GM18858 (cell line): ENCODE results near the gene ARID1B.

Experiments
- ATAC-seq: cut with Tn5 transposase; IDR thresholded peaks from one replicate; pipeline ENCODE4 v1.9.1; 2021; ENCODE audit not compliant: unreplicated experiment

Gene ARID1B

DNA sequence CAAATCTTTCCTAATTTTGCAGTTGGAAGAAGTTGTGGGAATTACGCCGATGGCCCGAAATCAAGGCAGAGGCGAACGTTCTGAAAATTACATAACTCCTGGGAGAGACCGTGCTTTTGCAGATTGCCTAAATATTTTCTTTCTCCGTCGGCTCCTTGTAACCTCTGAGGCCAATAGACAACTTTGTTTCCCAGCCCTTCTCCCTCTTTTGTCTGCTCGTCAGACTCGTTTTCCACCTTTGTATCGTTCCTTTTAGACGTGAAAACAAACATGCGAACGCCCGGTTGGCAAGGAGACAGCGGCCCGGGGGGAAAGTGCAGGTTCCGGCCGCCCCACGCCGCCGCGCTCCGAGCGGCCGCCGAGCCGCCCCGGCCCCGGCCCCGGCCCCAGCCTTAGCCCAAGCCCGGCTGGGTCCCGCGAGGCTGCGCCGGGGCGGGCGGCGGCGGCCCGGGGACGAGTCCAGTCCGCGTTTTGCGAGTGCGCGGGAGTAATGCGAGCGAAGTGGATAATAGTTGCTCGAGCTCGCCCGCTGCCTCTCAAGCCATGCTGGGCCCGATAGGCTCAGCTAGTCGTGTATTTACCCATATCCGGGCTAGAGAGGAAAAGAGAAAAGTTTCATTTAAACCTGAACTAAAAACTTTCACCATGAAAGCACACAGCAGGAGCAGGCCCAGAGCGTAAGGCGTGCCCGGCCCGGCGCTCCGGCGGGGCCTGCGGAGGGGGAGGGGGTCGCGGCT is at the start of gene ARID1B:
TSS of gene ARID1B (plus strand) at position 539 of the 737 bp plus-strand sequence. CDS start 303 bp downstream, outside the sequence.
- ATAC-seq: peak; percentile 30

DNA sequence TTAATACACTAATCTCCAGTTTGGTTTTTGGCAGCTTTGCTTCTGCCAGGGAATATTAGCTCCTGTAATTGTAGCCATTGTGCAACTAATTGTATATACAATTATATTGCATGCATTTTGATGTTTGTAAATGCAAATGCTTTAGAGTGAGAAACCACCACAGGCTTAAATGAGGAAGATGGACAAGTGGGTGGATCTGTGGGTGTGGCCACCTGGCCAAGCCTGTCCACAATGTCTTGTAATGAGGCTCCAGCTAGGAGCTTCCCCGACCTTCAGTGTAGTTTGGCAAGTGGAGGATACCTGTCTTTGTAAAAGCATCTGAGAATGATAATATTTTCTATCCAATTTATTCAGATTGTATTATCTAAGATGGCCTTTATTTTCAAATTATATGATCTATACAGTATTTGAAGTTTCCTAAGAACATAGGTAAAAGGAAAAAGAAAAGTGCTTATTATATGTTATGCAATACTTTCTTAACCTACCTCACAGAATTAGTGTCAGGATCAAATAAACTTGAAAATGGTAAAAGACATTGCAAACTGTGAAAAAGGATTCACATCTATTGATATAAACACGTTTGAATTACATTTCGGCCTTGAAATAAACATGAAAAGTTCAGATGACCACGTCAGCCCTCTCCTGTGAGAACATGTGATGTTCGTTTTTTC is 49.3 kb upstream of the ARID1B start:
- ATAC-seq: peak; percentile 59

DNA sequence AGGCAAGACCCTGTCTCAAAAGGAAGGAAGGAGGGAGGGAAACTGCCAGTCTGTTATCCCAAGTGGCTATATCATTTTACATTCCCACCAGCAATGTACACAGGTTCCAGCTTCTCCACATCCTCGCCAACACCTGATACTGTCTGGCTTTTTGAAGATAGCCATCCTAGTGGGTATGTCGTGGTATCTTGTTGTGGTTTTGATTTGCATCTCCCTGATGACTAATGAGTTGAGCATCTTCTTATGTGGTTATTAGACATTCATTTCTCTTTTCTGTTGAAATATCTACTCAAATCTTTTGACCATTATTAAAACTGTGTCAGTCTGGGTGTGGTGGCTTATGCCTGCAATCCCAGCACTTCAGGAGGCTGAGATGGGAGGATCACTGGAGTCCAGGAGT is 47.9 kb upstream of the ARID1B start:
- peak; percentile 47 for ATAC-seq

DNA sequence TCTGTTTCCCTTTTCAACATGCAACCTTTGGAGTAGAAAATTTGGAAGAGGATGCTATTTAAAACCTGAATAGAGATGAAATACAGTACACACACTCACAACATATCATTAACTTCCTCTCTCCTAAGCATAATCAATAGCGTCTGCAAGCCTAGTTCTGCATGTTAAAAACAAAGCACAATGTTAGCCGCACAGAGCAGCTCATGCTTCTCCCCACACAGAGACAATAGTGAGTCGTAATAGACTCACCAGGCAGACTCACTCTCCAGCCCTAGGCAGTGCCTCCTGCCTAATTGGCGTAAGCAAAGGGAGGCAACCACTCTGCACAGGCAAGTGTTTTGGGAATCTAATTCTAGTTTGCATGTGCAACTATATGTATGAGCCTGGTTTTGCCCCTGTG is 45.8 kb upstream of the ARID1B start:
- no peak for ATAC-seq

DNA sequence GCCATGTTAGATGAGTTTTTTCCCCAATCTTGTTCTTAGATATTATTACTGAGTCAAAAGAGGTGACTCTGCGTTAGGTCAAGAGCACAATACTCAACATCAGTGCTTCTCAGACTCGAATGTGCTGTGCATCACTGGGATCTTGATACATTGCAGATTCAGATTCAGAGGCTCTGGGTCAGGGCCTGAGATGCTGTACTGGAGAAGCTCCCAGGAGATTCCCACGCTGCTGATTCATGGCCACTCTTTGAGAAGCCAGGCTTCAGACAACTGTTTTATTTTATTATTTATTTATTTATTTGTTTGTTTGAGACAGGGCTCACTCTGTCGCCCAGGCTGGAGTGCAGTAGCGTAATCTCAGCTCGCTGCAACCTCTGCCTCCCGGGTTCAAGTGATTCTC is 41.4 kb upstream of the ARID1B start:
- no peak for ATAC-seq

DNA sequence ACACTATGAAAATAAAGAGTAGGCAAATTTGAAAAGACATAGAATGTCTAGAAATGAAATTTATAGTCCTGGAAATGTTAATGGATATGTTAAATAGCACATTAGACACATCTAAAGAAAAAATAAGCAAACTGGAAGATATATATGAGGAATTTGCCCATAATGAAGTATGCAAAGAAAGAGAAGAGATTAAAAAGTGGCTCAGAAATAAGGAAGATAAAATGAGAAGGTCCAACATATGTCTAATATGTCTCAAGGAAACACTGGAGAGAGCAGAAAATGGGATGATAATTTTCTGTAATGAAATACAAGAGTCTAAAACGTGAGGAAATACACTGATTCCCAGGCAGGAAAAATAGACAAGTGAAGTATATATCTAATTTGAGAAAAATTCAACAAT is 36.6 kb upstream of the ARID1B start:
- no peak for ATAC-seq

DNA sequence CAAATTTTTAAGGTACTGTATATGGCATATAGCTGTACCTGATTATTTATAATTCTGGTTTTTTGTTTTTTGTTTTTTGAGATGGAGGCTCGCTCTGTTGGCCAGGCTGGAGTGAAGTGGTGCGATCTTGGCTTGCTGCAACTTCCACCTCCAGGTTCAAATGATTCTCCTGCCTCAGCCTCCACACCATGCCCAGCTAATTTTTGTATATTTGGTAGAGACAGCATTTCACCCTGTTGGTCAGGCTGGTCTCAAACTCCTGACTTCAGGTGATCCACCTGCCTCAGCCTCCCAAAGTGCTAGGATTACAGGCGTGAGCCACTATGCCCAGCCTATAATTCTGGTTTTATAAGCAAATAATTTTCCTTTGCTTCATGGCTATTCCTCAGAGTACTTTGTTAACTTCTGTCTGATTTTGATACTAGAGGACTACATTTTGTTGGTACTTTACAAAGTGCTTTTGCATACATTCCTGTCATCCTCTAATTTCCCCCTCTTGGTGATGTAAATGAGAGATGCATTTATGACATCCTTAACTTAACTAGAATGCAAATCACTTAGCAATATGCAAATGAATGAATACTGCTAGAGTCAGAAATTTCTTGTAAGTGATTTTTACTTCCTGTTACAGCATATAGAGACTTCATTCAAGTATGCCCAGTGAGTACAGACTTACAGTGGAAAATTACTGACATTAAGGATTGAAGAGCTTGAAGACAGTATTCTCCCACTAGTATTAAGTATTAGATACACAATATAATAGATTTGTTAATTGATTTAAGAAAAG is 35.7 kb upstream of the ARID1B start:
- ATAC-seq: no peak

DNA sequence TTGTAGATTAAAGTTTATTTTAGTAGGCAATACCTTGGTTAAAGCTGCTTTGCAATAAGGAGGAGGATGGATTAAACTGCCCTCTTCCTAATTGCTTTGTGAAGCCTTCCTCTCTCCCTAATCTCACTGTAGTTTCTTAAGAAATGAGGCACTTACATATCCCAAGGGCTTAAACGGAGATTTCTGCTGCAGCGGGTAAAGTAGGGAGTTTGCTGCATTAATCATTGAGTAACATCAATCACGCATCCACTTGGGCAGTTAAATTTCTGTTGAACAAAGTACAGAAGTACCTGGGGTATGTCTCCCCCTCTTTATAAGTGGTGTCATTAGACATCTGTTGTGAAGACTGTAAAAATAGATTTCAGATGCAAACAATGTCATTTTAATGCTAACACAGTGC is 29.5 kb upstream of the ARID1B start:
- no peak for ATAC-seq

DNA sequence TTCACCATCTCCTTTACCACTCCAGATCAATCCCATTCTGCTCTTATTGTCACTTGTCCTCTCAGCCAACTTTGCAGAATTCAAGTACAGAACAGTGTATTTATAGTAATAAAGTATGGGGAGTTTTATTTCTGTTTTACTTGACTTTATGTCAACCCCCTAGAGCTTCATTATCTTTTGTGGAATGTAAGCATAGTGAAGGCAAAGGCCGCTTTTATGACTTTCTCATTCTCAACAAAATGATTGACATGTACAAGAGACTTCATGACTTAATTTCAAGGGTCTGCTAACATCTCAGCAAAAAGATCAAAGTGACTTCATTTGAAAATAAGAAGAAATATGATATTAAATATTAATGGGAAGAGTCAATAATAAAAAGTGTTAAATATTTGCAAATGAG is 28.7 kb upstream of the ARID1B start:
- no peak for ATAC-seq

DNA sequence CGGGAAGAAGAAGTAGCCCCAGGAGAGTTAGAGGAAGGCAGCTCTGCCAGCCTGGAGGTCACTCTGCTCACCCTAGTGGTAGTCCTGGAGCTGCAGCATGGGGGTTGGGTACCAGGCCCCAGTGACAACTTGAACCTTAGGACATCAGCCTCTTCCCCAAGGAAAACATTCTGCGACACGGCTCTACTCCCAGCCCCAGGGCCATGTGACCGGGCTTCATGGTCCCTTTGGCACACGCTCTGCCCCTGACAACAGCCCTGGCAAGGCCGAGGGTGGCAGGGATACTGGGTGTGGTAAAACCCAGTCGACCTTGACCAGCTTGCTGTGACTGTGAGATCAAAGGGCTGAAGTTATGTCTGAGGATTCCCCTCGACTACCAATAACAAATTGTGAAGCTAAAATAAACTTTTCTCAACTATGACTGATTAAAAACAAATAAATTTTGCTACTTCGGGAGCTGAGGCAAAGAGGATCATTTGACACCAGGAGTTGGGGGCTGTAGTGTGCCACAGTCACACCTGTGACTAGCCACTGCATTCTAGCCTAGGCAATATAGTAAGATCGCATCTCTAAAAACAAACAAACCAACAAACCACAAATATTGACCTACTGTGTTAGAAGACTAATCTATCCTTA is 24.4 kb upstream of the ARID1B start:
- ATAC-seq: peak; percentile 53

DNA sequence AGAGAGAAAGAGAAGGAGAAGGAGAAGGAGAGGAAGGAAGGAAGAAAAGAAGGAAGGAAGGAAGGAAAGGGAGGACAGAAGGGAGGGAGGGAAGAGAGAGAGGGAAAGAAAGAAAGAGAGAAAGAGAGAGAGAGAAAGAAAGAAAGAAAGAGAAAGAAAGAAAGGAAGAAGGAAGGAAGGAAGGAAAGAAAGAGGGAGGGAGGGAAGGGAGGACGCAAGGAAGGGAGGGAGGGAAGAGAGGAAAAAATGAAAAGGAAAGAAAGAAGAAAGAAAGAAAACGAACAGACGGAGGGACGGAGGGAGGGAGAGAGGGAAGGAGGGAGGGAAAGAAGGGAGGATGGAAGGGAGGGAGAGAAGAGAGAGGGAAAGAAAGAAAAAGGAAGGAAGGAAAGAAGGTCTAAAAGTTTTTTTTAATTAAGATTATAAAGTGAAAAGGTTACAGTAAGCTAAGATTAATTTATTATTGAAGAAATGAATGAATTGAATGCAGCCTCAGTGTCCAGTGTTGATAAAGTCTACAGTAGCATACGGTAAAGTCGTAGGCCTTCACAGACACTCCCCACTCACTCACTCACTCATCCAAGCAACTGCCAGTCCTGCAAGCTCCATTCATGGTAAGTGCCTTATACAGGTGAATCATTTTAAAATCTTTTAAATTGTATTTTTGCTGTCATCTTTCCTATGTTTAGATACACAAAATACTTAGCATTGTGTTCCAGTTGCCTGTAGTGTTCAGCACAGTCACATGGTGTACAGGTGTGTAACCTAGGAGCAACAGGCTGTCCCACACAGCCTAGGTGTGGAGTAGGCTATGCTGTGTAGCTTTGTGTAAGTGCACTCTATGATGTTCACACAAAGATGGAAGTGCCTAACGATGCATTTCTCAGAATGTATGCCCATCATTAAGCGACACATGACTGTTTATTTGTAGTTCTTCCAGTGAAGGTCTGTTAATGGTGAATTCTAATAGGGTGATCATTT is 20.3 kb upstream of the ARID1B start:
- no peak for ATAC-seq

DNA sequence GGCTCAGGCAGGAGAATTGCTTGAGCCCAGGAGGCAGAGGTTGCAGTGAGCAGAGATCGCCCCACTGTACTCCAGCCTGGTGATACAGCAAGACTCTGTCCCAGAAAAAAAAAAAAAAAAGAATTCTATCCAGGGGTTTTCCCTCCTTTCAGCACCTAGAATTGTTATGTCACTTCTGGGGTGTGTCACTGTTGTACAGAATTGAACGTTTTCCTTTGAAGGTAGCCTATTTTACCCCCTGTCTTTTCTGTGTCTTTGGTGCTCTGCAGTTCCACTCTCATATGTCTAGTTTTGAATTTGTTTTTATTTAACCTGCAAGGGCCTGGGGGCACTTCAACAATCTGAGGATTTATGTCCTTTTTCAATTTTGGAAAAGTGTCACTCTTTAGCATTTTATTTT is 19.3 kb upstream of the ARID1B start:
- no peak for ATAC-seq

DNA sequence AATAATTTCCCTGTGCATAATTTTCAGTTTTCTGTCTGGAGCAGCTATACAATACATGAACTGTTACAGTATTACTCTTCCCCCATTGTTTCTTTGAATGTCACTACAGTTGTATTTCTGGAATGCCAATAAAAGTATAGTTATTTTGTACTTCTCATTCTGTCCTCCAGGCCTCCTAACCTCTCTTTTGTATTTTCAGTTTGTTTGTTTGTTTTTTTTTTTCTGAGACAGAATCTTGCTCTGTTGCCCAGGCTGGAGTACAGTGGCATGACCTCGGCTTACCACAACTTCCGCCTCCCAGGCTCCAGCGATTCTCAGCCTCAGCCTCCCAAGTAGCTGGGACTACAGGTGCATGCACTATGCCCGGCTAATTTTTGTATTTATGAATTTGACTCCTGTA is 16.8 kb upstream of the ARID1B start:
- ATAC-seq: no peak

DNA sequence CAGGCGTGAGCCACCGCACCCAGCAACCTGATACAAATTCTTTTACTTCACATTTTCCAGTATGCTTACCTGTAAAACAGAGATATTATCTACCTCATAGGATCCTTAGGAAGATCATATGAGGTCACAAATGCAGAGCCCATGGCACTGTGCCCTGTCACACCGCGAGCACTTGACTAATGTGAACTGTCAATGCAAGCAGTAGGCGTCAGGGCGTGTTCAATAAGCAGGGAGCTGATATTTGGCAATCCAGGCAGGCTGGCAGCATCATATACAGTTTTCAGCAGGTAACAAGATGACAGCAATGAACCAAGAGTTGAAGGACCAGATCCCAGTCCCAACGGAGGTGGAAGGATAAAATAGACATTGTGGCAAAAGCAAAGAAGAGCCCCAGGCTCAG is 14.6 kb upstream of the ARID1B start:
- ATAC-seq: no peak

DNA sequence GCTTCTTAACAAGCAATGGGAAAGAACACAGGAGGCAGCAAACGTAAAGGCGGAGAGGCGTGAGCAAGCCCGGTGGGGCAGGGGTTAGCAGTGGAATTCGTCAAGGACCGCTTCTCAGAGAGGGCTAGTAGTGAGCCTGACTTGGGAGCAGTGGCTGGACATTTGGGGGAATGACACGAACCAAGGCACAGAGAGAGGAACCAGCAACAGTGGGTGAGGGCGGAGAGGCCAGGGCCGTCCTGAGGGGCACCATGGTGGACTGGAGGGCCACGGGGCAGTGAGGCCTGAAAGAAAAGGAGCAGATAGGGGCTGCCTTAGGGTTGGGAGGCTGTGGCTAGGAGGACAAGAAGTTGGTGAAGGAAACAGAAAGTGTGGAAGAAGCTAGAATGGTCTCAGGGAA is 12.1 kb upstream of the ARID1B start:
- ATAC-seq: no peak

DNA sequence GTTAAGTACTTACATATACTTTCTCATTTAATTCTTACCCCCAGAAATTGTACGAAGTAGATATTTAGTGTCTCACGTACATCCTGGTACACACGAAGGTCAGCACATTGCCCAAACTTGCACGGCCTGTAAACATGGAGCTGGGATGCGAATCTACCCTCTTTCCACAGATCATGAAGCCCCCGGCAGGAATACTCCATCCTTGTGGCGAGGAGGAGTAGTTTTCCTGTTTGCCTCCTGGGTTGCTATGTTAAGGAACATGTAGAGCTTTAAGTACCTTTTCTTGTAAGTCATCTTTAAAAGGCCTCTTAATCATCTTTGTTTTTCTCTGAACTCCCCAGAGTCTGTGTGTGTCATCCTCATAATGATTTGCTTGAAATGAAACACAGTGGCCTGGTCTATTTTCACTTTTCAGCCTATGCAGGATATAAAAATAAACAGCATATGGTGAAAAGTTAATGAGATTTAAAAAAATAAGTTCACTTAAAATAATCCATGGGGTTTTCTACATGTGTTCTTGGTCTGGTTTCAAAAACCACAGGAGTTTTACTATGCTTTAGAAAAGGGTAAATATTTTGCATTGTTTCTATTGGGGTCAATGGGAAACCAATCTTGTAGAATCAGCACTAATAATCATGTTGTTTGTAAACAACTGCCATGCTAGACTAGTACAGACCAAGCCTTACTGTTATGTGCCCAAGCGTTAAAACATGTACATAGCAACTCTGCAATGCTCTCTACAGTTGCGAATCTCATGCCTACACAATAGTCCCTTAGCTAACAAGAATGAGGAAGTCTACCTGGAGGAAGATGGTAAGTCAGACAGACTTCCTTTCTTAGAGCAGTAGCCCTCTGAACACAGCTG is 9.3 kb upstream of the ARID1B start:
- peak; percentile 89 for ATAC-seq

DNA sequence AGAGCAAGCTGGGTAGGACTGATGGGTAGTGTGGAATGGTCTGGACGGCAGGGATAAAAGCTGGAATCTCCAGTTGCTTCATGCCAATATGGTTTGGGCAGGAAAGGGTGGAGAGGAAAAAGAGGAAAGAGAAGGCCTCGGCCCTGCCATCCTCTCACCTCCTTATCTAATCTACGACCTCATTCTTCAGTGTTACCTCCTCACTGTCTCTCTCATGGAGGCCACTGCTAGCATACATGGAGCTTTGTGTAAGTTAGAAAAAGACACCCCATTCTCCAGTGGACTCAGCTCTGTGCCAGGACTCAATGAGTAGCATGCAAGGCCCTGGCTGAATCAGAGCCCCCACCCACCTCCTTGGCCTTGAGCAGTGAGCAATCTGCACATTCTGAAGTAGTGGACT is 6.1 kb upstream of the ARID1B start:
- no peak for ATAC-seq

DNA sequence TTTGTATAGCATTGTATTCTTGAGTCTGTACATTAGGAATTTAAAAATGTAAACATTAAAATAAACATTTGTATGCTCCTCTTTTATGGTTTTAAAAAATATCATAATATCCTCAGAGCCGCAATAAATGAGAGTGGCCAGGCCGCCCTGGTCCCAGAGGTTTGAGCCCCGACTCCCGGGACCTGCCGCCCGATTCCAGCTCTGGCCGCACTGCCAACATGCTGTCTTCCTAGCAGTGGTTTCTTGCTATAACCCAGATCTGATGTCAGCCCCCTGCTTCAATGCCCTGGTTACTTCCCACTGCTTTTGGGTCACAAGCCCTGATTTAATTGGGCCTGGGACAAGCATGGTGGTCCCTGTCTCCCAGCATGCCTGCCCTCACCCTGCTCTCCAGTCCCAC is 5.4 kb upstream of the ARID1B start:
- no peak for ATAC-seq

DNA sequence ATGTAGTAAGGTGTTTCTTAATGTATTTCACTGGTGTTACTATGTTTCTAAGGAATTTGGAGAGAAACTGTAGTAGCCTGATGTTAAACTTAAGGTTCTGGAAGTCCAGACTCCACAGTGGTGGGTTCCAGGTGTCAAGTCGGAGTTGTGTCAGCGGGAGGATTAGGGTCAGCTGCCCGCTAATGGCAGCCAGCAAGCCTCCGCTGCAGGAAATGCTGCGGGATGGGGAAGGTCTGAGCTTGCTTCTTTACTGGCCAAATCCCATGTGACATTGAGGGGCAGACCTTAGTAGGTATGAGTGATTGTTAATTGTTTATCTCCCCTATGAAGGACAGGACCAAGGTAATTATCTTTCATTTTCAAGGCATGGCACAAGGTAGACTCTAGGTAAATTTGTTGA is 3.7 kb upstream of the ARID1B start:
- no peak for ATAC-seq
